Inflammatory macrophage treated with lipopolysaccharide for 1 hour (primary cell): ENCODE data around the gene OPHN1.
A peak's percentile ranks its signal among the peaks of the same experiment; 100 is the strongest.

Experiments
- DNase-seq, 2 donors: peaks; one replicate each; pipeline ENCODE4 v3.0.0-alpha.2; 2020 to 2022

The OPHN1 gene

DNA sequence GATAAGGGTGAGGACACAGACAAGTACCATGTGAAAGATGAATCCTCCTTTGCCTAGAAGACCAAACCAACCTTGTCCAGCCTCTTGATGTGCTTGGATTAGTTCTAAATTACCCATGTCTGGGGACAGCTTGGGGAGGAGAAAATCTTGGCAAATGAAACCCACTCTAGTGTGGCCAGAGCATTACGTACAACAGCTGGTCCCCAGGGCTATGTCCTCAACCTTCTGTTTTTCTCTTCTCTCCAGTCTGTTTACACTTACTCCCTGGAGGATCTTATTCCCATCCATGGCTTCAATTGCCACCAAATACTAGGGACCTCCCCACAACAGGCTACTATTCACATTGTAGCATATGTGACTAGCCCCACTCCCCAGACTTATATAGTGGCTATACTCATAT is 384.5 kb downstream of the OPHN1 start:
- no peak for DNase-seq

DNA sequence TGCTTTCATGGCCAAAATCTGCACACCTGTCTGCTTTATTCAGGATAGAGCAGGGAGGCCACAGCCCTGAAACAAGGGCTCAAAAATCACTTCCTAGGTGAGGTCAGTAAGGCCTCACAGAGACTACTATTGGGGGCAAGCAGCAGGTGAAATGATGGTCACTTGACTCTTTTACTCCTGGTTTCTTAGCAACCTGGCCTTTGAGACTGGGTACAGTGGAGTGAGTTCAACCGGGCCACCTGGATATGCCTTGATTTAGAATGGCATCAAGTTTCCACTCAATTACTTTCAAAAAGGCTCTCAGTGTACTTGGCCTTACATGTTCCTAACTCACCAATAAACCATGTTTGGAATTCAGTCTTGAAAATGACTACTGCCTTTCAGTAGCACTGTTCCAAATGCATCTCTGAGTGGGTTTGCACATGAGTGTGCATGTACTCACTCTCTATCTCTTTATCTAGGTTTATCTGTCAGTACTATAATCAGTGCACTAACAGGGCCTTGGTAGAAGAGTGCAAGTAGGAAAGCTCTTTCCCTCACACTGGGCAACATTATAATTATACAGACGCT is 388.2 kb downstream of the OPHN1 start:
- DNase-seq: no peak

DNA sequence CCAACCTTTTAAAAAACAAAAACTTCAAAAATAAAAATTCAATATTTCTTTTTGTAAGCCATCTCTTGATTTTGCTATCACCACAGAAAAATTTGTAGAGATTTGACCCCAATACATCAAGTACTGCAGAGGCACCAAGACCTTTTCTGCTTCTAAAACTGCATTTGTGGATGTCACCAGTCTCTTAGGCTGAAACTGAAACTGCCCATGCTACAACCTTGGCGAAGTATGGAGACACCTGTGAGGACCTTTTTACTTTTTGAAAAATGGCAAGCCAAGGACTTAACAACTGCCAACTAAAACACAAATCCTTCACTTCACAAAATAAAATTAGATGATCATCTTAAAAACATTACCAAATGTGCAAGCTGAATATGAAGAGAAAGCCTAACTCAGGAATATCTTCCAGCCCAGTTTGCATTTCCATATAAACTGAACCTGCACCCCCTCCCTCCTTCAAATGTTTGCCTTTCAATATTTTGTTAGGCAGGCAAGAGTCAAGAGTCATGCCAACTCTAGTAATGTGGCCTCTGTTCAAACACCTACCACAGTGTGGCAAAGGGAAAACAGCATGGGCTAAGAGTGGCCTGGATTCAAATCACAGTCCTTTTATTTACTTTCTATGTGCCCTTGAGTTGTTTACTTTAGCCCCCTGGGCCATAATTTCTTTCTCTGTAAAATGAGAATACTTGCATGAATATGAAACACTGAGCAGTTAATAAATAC is 389.4 kb downstream of the OPHN1 start:
- no peak for DNase-seq

DNA sequence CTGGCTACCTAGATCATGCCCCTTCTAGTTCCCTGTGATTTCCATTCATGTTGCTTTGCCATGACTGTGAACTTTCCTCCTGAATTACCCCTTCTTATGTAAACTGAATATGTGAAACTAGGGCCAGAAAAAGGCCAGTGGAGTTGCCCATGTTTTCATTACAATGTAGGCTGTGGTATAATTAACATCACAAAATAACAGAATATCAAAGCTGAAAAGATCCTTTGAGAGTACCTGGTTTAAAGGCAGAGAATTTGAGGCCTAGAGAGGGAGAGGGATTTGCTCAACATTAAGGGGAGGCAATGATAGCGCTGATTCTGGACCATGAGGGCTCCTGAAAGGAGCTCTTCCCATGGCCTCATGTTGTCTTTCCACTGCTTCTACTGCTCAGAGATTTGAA is 392.2 kb downstream of the OPHN1 start:
- no peak for DNase-seq

DNA sequence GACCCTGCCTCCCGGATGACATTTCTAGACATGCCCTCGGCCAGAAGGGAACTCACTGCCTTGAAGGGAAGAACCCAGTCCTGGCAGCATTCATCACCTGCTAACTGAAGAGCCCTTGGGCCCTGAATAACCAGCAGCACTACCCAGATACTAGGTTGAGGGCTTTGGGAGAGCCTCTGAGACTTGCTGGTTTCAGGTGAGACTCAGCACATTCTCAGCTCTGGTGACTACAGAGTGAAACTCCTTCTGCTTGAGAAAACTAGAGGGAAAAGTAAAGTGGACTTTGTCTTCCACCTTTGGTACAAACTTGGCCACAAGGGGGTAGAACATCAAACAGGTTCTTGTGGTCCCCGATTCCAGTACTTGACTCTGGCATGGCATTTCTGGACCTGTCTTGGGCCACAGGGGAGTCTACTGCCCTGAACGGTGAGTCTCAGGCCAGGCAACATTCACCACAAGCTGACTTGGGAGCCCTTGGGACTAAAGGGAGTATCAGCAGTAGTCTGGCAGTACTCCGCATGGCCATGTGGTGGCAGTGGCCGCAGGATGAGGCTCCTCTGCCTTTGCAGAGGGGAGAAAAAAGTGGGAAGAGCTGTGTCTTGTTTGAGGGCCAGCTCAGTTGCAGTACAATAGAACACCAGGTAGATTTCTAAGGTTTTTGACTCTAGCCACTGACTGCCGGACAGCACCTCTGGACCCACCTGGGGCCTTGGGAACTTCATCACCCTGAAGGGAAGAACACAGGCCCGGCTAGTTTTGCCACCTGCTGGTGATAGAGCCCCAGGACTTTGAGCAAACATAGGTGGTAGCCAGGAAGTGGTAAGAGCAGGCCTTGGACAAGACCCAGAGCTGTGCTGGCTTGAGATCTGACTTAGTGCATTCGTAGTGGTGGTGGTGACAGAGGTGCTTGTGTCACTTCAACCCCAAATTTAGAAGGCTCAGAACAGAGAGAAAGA is 414.8 kb downstream of the OPHN1 start:
- DNase-seq: peak in 1 of 2 donors; percentile 9

DNA sequence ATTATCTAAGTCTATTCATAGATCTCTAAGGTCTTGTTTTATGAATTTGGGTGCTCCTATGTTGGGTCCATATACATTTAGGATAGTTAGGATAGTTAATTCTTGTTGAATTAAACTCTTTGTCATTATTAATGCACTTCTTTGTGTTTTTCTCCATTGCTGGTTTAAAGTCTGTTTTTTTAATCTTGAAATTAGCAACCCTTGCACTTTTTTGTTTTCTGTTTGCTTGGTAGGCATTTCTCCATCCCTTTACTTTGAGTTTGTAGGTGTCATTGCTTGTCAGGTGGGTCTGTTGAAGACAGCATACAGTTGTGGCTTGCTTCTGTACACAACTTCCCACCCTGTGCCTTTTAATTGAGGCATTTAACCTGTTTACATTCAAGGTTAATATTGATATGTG is 434.8 kb downstream of the OPHN1 start:
- no peak for DNase-seq
